GM23338 (cell line): ENCODE data around the gene NFX1. TPM values are rescaled to one million over a fixed set of nuclear protein-coding genes. Genes with fewer than 3 reads are reported as not detected.

Source experiments
- ATAC-seq: fragments of 200-7000 bp; cut with Tn5 transposase; 3 replicates; pipeline ENCODE4 v1.9.1; 2020
- DNase-seq: peaks from one replicate; pipeline ENCODE4 v3.0.0-alpha.2; 2015; ENCODE audit warnings: low spot score
- H2AFZ ChIP-seq: fragments of 200-600 bp; sonication (generic); 2 replicates; pipeline ENCODE4 v1.8.0; 2016; ENCODE audit warnings: antibody characterized with exemption, mild to moderate bottlenecking, moderate library complexity
- H3F3A ChIP-seq: fragments of 200-600 bp; sonication (generic); replicated peaks from 2 replicates; pipeline ENCODE4 v1.8.0; 2017; ENCODE audit warnings: antibody characterized with exemption, mixed run types, low read depth
- H3K27ac ChIP-seq: fragments of 200-600 bp; sonication (generic); 2 replicates; pipeline ENCODE4 v1.6.1; 2016; ENCODE audit warnings: low read depth
- H3K27me3 ChIP-seq: fragments of 200-600 bp; sonication (generic); 2 replicates; pipeline ENCODE4 v1.8.0; 2016; ENCODE audit warnings: mild to moderate bottlenecking, mixed run types, moderate library complexity; ENCODE audit not compliant: insufficient read depth
- H3K36me3 ChIP-seq: fragments of 200-600 bp; sonication (generic); 2 replicates; pipeline ENCODE4 v1.8.0; 2016; ENCODE audit warnings: mild to moderate bottlenecking; ENCODE audit not compliant: insufficient read depth
- H3K4me1 ChIP-seq: fragments of 200-600 bp; sonication (generic); 2 replicates; pipeline ENCODE4 v1.8.0; 2016; ENCODE audit warnings: mild to moderate bottlenecking, moderate library complexity; ENCODE audit not compliant: insufficient read depth
- H3K4me2 ChIP-seq: fragments of 200-600 bp; sonication (generic); 2 replicates; pipeline ENCODE4 v1.7.1; 2017; ENCODE audit warnings: mixed run types
- H3K4me3 ChIP-seq: fragments of 200-600 bp; sonication (generic); 2 replicates; pipeline ENCODE4 v1.6.1; 2016; ENCODE audit warnings: mixed run types
- H3K79me2 ChIP-seq: fragments of 200-600 bp; sonication (generic); replicated peaks from 2 replicates; pipeline ENCODE4 v1.8.0; 2017; ENCODE audit warnings: mild to moderate bottlenecking; ENCODE audit not compliant: insufficient read depth
- H3K9me2 ChIP-seq: fragments of 200-600 bp; sonication (generic); 2 replicates; pipeline ENCODE4 v1.8.0; 2017; ENCODE audit not compliant: insufficient read depth
- H4K20me1 ChIP-seq: fragments of 200-600 bp; sonication (generic); replicated peaks from 2 replicates; pipeline ENCODE4 v1.8.0; 2017; ENCODE audit warnings: mild to moderate bottlenecking; ENCODE audit not compliant: insufficient read depth
- H3K27ac Mint-ChIP-seq: 2 replicates; pipeline ENCODE4 v1.8.0; 2020; ENCODE audit warnings: inconsistent platforms, mild to moderate bottlenecking, moderate library complexity, mixed read lengths
- H3K27me3 Mint-ChIP-seq: 3 replicates; pipeline ENCODE4 v1.8.0; 2022; ENCODE audit warnings: low read depth, mild to moderate bottlenecking, moderate library complexity, mixed read lengths, inconsistent platforms; ENCODE audit not compliant: insufficient read depth, poor library complexity
- H3K36me3 Mint-ChIP-seq: 3 replicates; pipeline ENCODE4 v1.8.0; 2021; ENCODE audit warnings: low read depth, mild to moderate bottlenecking, inconsistent platforms, moderate library complexity, mixed read lengths
- H3K4me1 Mint-ChIP-seq: 3 replicates; pipeline ENCODE4 v1.8.0; 2020; ENCODE audit warnings: mild to moderate bottlenecking, inconsistent platforms, mixed read lengths
- H3K4me3 Mint-ChIP-seq: 3 replicates; pipeline ENCODE4 v1.8.0; 2021; ENCODE audit warnings: moderate library complexity, mild to moderate bottlenecking, inconsistent platforms, mixed read lengths
- H3K9me3 Mint-ChIP-seq: 3 replicates; pipeline ENCODE4 v1.8.0; 2020; ENCODE audit warnings: moderate library complexity, mild to moderate bottlenecking, inconsistent platforms, mixed read lengths
- CTCF ChIP-seq, 2 experiments: fragments of 200-600 bp in 1 of 2; sonication (generic) in 1 of 2; conservative IDR thresholded peaks; 2 replicates each; pipeline versions ENCODE4 v1.5.1 to v1.6.1; 2016 to 2017; ENCODE audit warnings: antibody characterized with exemption in 2 of 2, low read depth in 2 of 2, mild to moderate bottlenecking in 2 of 2, moderate library complexity in 1 of 2
- ETS1 ChIP-seq: IDR thresholded peaks from 2 replicates; pipeline ENCODE4 v1.6.1; 2016; ENCODE audit warnings: antibody characterized with exemption
- EZH2 ChIP-seq: fragments of 200-600 bp; sonication (generic); IDR thresholded peaks from one replicate; pipeline ENCODE4 v1.8.0; 2017; ENCODE audit warnings: antibody characterized with exemption, mild to moderate bottlenecking, low read depth; ENCODE audit not compliant: unreplicated experiment
- EZH2phosphoT487 ChIP-seq: fragments of 200-600 bp; sonication (generic); IDR thresholded peaks from one replicate; pipeline ENCODE4 v1.8.1; 2018; ENCODE audit warnings: antibody characterized with exemption; ENCODE audit not compliant: unreplicated experiment
- JUNB ChIP-seq: IDR thresholded peaks from one replicate; pipeline ENCODE4 v1.6.1; 2016; ENCODE audit warnings: antibody characterized with exemption; ENCODE audit not compliant: unreplicated experiment
- NANOG ChIP-seq: IDR thresholded peaks from 2 replicates; pipeline ENCODE4 v1.6.1; 2016; ENCODE audit warnings: antibody characterized with exemption, borderline replicate concordance
- POLR2AphosphoS5 ChIP-seq: IDR thresholded peaks from 2 replicates; pipeline ENCODE4 v1.6.1; 2016; ENCODE audit warnings: antibody characterized with exemption, low read depth
- REST ChIP-seq: IDR thresholded peaks from one replicate; pipeline ENCODE4 v1.6.1; 2018; ENCODE audit warnings: antibody characterized with exemption; ENCODE audit not compliant: unreplicated experiment
- ZNF114 ChIP-seq: fragments of 250-450 bp; sonication (Bioruptor Pico); IDR thresholded peaks from 2 replicates; pipeline ENCODE4 v1.5.0; 2020; ENCODE audit warnings: mild to moderate bottlenecking, moderate library complexity
- ZNF331 ChIP-seq: fragments of 250-450 bp; sonication (Bioruptor Pico); IDR thresholded peaks from 2 replicates; pipeline ENCODE4 v1.5.0; 2020; ENCODE audit warnings: low read depth, mild to moderate bottlenecking, moderate library complexity
- polyA plus RNA-seq: library from polyadenylated mRNA; unstranded; fragments of >200 nt; fragmentation: Nextera tagmentation; extraction: Ambion mirVana; gene quantifications from 2 replicates; pipeline ENCODE4 v1.2.1, GENCODE V29; 2016
- total RNA-seq: library from RNA; depleted of rRNA; stranded (reverse); fragments of >200 nt; shearing (Covaris generic); gene quantifications from 2 replicates; pipeline ENCODE4 v1.2.3, GENCODE V29; 2014
- TF ChIP-seq, protein P1 (sequence below): fragments of 250-450 bp; sonication (Bioruptor Pico); IDR thresholded peaks from 2 replicates; pipeline ENCODE4 v1.5.0; 2020; ENCODE audit warnings: mild to moderate bottlenecking, moderate library complexity

The NFX1 gene
- total and polyA plus RNA-seq, 2 experiments from 2014 or later = 13.9 to 26.1 TPM

GRCh38 chr9:33366979-33367480 lies 76.7 kb downstream of the NFX1 start:
- H3F3A ChIP-seq = no peaks in the 10 kb centered on the region
- Mint-ChIP-seq H3K36me3 (peaks cover 11% of the 10 kb centered on the region; the same call in 2 of the 3 replicates), H3K27me3 (peaks cover 1% of the 10 kb centered on the region), H3K9me3 (no peaks in the 10 kb centered on the region), H3K27ac (no peak overlapping the region), H3K4me1 (no peaks in the 10 kb centered on the region; the same call in 2 of the 3 replicates), H3K4me3 (no peak overlapping the region)
- no peaks in the 10 kb centered on the region; the same call in none of the 2 replicates for H4K20me1 ChIP-seq
- no peak for TF ChIP-seq JUNB
- no peak for TF ChIP-seq ZNF114
- TF ChIP-seq CTCF (conservative IDR thresholded peaks at IDR 0.05; ENCODE audit: low read depth in 2 of 2) = no peak
- TF ChIP-seq EZH2 = no peak
- TF ChIP-seq, protein P1, sequence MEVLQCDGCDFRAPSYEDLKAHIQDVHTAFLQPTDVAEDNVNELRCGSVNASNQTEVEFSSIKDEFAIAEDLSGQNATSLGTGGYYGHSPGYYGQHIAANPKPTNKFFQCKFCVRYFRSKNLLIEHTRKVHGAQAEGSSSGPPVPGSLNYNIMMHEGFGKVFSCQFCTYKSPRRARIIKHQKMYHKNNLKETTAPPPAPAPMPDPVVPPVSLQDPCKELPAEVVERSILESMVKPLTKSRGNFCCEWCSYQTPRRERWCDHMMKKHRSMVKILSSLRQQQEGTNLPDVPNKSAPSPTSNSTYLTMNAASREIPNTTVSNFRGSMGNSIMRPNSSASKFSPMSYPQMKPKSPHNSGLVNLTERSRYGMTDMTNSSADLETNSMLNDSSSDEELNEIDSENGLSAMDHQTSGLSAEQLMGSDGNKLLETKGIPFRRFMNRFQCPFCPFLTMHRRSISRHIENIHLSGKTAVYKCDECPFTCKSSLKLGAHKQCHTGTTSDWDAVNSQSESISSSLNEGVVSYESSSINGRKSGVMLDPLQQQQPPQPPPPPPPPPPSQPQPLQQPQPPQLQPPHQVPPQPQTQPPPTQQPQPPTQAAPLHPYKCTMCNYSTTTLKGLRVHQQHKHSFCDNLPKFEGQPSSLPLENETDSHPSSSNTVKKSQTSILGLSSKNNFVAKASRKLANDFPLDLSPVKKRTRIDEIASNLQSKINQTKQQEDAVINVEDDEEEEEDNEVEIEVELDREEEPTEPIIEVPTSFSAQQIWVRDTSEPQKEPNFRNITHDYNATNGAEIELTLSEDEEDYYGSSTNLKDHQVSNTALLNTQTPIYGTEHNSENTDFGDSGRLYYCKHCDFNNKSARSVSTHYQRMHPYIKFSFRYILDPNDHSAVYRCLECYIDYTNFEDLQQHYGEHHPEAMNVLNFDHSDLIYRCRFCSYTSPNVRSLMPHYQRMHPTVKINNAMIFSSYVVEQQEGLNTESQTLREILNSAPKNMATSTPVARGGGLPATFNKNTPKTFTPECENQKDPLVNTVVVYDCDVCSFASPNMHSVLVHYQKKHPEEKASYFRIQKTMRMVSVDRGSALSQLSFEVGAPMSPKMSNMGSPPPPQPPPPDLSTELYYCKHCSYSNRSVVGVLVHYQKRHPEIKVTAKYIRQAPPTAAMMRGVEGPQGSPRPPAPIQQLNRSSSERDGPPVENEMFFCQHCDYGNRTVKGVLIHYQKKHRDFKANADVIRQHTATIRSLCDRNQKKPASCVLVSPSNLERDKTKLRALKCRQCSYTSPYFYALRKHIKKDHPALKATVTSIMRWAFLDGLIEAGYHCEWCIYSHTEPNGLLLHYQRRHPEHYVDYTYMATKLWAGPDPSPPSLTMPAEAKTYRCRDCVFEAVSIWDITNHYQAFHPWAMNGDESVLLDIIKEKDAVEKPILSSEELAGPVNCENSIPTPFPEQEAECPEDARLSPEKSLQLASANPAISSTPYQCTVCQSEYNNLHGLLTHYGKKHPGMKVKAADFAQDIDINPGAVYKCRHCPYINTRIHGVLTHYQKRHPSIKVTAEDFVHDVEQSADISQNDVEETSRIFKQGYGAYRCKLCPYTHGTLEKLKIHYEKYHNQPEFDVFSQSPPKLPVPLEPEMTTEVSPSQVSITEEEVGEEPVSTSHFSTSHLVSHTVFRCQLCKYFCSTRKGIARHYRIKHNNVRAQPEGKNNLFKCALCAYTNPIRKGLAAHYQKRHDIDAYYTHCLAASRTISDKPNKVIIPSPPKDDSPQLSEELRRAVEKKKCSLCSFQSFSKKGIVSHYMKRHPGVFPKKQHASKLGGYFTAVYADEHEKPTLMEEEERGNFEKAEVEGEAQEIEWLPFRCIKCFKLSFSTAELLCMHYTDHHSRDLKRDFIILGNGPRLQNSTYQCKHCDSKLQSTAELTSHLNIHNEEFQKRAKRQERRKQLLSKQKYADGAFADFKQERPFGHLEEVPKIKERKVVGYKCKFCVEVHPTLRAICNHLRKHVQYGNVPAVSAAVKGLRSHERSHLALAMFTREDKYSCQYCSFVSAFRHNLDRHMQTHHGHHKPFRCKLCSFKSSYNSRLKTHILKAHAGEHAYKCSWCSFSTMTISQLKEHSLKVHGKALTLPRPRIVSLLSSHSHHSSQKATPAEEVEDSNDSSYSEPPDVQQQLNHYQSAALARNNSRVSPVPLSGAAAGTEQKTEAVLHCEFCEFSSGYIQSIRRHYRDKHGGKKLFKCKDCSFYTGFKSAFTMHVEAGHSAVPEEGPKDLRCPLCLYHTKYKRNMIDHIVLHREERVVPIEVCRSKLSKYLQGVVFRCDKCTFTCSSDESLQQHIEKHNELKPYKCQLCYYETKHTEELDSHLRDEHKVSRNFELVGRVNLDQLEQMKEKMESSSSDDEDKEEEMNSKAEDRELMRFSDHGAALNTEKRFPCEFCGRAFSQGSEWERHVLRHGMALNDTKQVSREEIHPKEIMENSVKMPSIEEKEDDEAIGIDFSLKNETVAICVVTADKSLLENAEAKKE = no peak
- no peak for TF ChIP-seq REST
- no peak for TF ChIP-seq NANOG
- no peak for TF ChIP-seq ETS1
- TF ChIP-seq EZH2phosphoT487 = no peak
- no peak for TF ChIP-seq ZNF331
- no peak for TF ChIP-seq POLR2AphosphoS5
- H3K27ac ChIP-seq = no peak overlapping the region
- no peaks in the 10 kb centered on the region for H3K4me1 ChIP-seq
- H3K4me3 ChIP-seq = no peak overlapping the region
- ATAC-seq = no peak
- no peak overlapping the region for H2AFZ ChIP-seq
- no peaks in the 10 kb centered on the region for H3K27me3 ChIP-seq
- H3K36me3 ChIP-seq = no peaks in the 10 kb centered on the region; the same call in none of the 2 replicates
- H3K79me2 ChIP-seq = no peaks in the 10 kb centered on the region
- no peak overlapping the region for H3K4me2 ChIP-seq
- no peaks in the 10 kb centered on the region for H3K9me2 ChIP-seq
- no peak for DNase-seq
